WTC11 (cell line): Measurements from ENCODE around the gene HMX1.

ENCODE experiments used
- CTCF ChIP-seq: fragments of 200-600 bp; IDR thresholded peaks from 2 replicates; pipeline ENCODE4 v1.8.0; 2022; ENCODE audit warnings: antibody characterized with exemption
- ZNF121 ChIP-seq: sonication (generic); formaldehyde crosslinking; IDR thresholded peaks from 2 replicates; pipeline ENCODE4 v1.8.0; 2023; ENCODE audit warnings: missing genetic modification reagents

GRCh38 chr4:8920969-8921368 lies 49.3 kb upstream of the HMX1 start:
- no peak for TF ChIP-seq ZNF121
- TF ChIP-seq CTCF: no peak
